HG03521 (cell line): ENCODE results near the gene XPO5.
A peak's percentile ranks its signal among the peaks of the same experiment; 100 is the strongest.
"Not testable (repeated sequence)": the region's sequence is repeated elsewhere in the genome, so short reads cannot be mapped to it uniquely, and the experiment has no call there.

ENCODE experiments used
- ATAC-seq: cut with Tn5 transposase; IDR thresholded peaks from one replicate; pipeline ENCODE4 v1.9.1; 2021; ENCODE audit warnings: mild to moderate bottlenecking, moderate library complexity; ENCODE audit not compliant: unreplicated experiment

The XPO5 gene

GRCh38 chr6:43584892-43585570, 9.2 kb upstream of the XPO5 start:
- ATAC-seq = no peak

GRCh38 chr6:43582911-43583310, 7.1 kb upstream of the XPO5 start:
- no peak for ATAC-seq

GRCh38 chr6:43579171-43579570, 3.3 kb upstream of the XPO5 start:
- no peak for ATAC-seq

GRCh38 chr6:43578748-43579147, 2.9 kb upstream of the XPO5 start:
- ATAC-seq = no peak

GRCh38 chr6:43575105-43575771, 600 bp downstream of the XPO5 start:
- peak; percentile 34 for ATAC-seq

GRCh38 chr6:43572015-43572414, 3.8 kb downstream of the XPO5 start:
- ATAC-seq = no peak

- no peak for ATAC-seq
Observed at GRCh38 chr6:43570876-43571441, 4.9 kb downstream of the XPO5 start.

- no peak for ATAC-seq
Observed at GRCh38 chr6:43559328-43559727, 16.5 kb downstream of the XPO5 start.

GRCh38 chr6:43557620-43558019, 18.2 kb downstream of the XPO5 start:
- ATAC-seq = not testable (repeated sequence)

- ATAC-seq = no peak
Observed at GRCh38 chr6:43547222-43547621, 28.6 kb downstream of the XPO5 start.

- ATAC-seq = no peak
Observed at GRCh38 chr6:43544461-43544860, 31.4 kb downstream of the XPO5 start.

GRCh38 chr6:43541774-43542471, 33.9 kb downstream of the XPO5 start:
- ATAC-seq = no peak

GRCh38 chr6:43540507-43540906, 35.3 kb downstream of the XPO5 start:
- ATAC-seq = no peak

- not testable (repeated sequence) for ATAC-seq
Observed at GRCh38 chr6:43539409-43539808, 36.4 kb downstream of the XPO5 start.

- not testable (repeated sequence) for ATAC-seq
Observed at GRCh38 chr6:43538986-43539385, 36.9 kb downstream of the XPO5 start.

GRCh38 chr6:43532201-43532600, 43.6 kb downstream of the XPO5 start:
- ATAC-seq = no peak

- no peak for ATAC-seq
Observed at GRCh38 chr6:43524483-43524961, 51.3 kb downstream of the XPO5 start.

- no peak for ATAC-seq
Observed at GRCh38 chr6:43523284-43523683, 52.6 kb downstream of the XPO5 start.

- ATAC-seq = no peak
Observed at GRCh38 chr6:43522547-43523261, 53.1 kb downstream of the XPO5 start.

- ATAC-seq = no peak
Observed at GRCh38 chr6:43521836-43522235, 54.0 kb downstream of the XPO5 start.

GRCh38 chr6:43520097-43520496, 55.7 kb downstream of the XPO5 start:
- no peak for ATAC-seq
